ENCODE measurements around the gene MIGA2. TPM values are rescaled to one million over a fixed set of nuclear protein-coding genes. Genes with fewer than 3 reads are reported as not detected.

MIGA2 gene
- total and polyA plus RNA-seq, 2 experiments from 2014 or later = 19.3 to 47.8 TPM

GRCh38 chr9:129121483-129121882 lies 85.1 kb downstream of the MIGA2 start (continued):
- TF ChIP-seq ZNF462 (CRISPR knock-in tag; IDR thresholded peaks at IDR 0.05) (no peak), NANOG (IDR thresholded peaks at IDR 0.05; ENCODE audit: borderline replicate concordance) (no peak), EZH2phosphoT487 (IDR thresholded peaks at IDR 0.05; ENCODE audit: unreplicated experiment) (no peak), ZNF114 (CRISPR knock-in tag; IDR thresholded peaks at IDR 0.05) (no peak), POLR2AphosphoS5 (IDR thresholded peaks at IDR 0.05; ENCODE audit: low read depth) (no peak), REST (IDR thresholded peaks at IDR 0.05; ENCODE audit: unreplicated experiment) (no peak), STAT1 (IDR thresholded peaks at IDR 0.05; ENCODE audit: unreplicated experiment) (no peak)

Other genes with a start within 250 kb of the MIGA2 start
- 19.1 and 19.4 TPM in 2 replicates for gene TBC1D13, start 249.4 kb upstream of the MIGA2 start, total RNA-seq (2014; rRNA removed; shearing (Covaris generic))
- 7.8 and 8.3 TPM in 2 replicates for gene TBC1D13, start 249.4 kb upstream of the MIGA2 start, polyA plus RNA-seq (2016; fragmentation: Nextera tagmentation; extraction: Ambion mirVana)
- 14.6 and 23.5 TPM in 2 replicates for gene ENDOG, start 218.1 kb upstream of the MIGA2 start, total RNA-seq (2014; rRNA removed; shearing (Covaris generic))
- gene ENDOG, start 218.1 kb upstream of the MIGA2 start, polyA plus RNA-seq (2016; fragmentation: Nextera tagmentation; extraction: Ambion mirVana) = 15.1 and 19.2 TPM in 2 replicates
- gene SPOUT1, start 206.8 kb upstream of the MIGA2 start, total RNA-seq (2014; rRNA removed; shearing (Covaris generic)) = 34.8 and 50.9 TPM in 2 replicates
- 28.5 and 33.5 TPM in 2 replicates for gene SPOUT1, start 206.8 kb upstream of the MIGA2 start, polyA plus RNA-seq (2016; fragmentation: Nextera tagmentation; extraction: Ambion mirVana)
- gene KYAT1, start 154.7 kb upstream of the MIGA2 start, total RNA-seq (2014; rRNA removed; shearing (Covaris generic)) = 29.8 and 34.0 TPM in 2 replicates
- gene KYAT1, start 154.7 kb upstream of the MIGA2 start, polyA plus RNA-seq (2016; fragmentation: Nextera tagmentation; extraction: Ambion mirVana) = 23.0 and 26.1 TPM in 2 replicates
- gene LRRC8A, start 154.5 kb upstream of the MIGA2 start, total RNA-seq (2014; rRNA removed; shearing (Covaris generic)) = 75.7 and 80.5 TPM in 2 replicates
- gene LRRC8A, start 154.5 kb upstream of the MIGA2 start, polyA plus RNA-seq (2016; fragmentation: Nextera tagmentation; extraction: Ambion mirVana) = 35.3 and 37.3 TPM in 2 replicates
- 4.1 and 10.4 TPM in 2 replicates for gene PHYHD1, start 115.6 kb upstream of the MIGA2 start, total RNA-seq (2014; rRNA removed; shearing (Covaris generic))
- 16.8 and 23.4 TPM in 2 replicates for gene PHYHD1, start 115.6 kb upstream of the MIGA2 start, polyA plus RNA-seq (2016; fragmentation: Nextera tagmentation; extraction: Ambion mirVana)
- gene DOLK, start 89.0 kb upstream of the MIGA2 start, total RNA-seq (2014; rRNA removed; shearing (Covaris generic)) = 20.2 and 21.3 TPM in 2 replicates
- 9.8 and 10.3 TPM in 2 replicates for gene DOLK, start 89.0 kb upstream of the MIGA2 start, polyA plus RNA-seq (2016; fragmentation: Nextera tagmentation; extraction: Ambion mirVana)
- 107 and 117 TPM in 2 replicates for gene NUP188, start 88.9 kb upstream of the MIGA2 start, total RNA-seq (2014; rRNA removed; shearing (Covaris generic))
- gene NUP188, start 88.9 kb upstream of the MIGA2 start, polyA plus RNA-seq (2016; fragmentation: Nextera tagmentation; extraction: Ambion mirVana) = 25.5 and 28.4 TPM in 2 replicates
- 64.3 and 68.0 TPM in 2 replicates for gene SH3GLB2, start 8.3 kb upstream of the MIGA2 start, total RNA-seq (2014; rRNA removed; shearing (Covaris generic))
- 21.9 and 22.8 TPM in 2 replicates for gene SH3GLB2, start 8.3 kb upstream of the MIGA2 start, polyA plus RNA-seq (2016; fragmentation: Nextera tagmentation; extraction: Ambion mirVana)
- gene DOLPP1, start 44.5 kb downstream of the MIGA2 start, total RNA-seq (2014; rRNA removed; shearing (Covaris generic)) = 30.0 and 31.9 TPM in 2 replicates
- gene DOLPP1, start 44.5 kb downstream of the MIGA2 start, polyA plus RNA-seq (2016; fragmentation: Nextera tagmentation; extraction: Ambion mirVana) = 20.5 and 23.3 TPM in 2 replicates
- gene CRAT, start 74.2 kb downstream of the MIGA2 start, total RNA-seq (2014; rRNA removed; shearing (Covaris generic)) = 9.9 TPM in 2 replicates
- 3.7 and 4.6 TPM in 2 replicates for gene CRAT, start 74.2 kb downstream of the MIGA2 start, polyA plus RNA-seq (2016; fragmentation: Nextera tagmentation; extraction: Ambion mirVana)
- gene PTPA, start 74.8 kb downstream of the MIGA2 start, total RNA-seq (2014; rRNA removed; shearing (Covaris generic)) = 110 and 122 TPM in 2 replicates
- 53.9 and 57.3 TPM in 2 replicates for gene PTPA, start 74.8 kb downstream of the MIGA2 start, polyA plus RNA-seq (2016; fragmentation: Nextera tagmentation; extraction: Ambion mirVana)
- gene IER5L, start 141.6 kb downstream of the MIGA2 start, total RNA-seq (2014; rRNA removed; shearing (Covaris generic)) = 0.90 and 1.2 TPM in 2 replicates
- 0.19 and 0.24 TPM in 2 replicates for gene IER5L, start 141.6 kb downstream of the MIGA2 start, polyA plus RNA-seq (2016; fragmentation: Nextera tagmentation; extraction: Ambion mirVana)